ENCODE results near the gene RAP1GAP. TPM values are rescaled to one million over a fixed set of nuclear protein-coding genes. Genes with fewer than 3 reads are reported as not detected.
A peak's percentile ranks its signal among the peaks of the same experiment; 100 is the strongest.

RAP1GAP gene
- total RNA-seq, 2 donors from 2014 or later = 8.0 to 8.2 TPM

- Mint-ChIP-seq H3K27me3 (ENCODE audit: insufficient read depth) (peaks cover 11% of the 10 kb centered on the region), H3K36me3 (ENCODE audit: low read depth) (no peaks in the 10 kb centered on the region), H3K9me3 (no peaks in the 10 kb centered on the region), H3K4me3 (no peak overlapping the region), H3K4me1 (peaks cover 15% of the 10 kb centered on the region), H3K27ac (no peak overlapping the region)
- WGBS, 2 experiments (ENCODE audit: insufficient coverage in 1 of 2, insufficient read length in 1 of 2) = 58 to 86% methylated on average over 2 to 6 of the region's 7 CpGs
- Histone ChIP-seq H3K9me3 (ENCODE audit: control insufficient read depth, low read length) (no peaks in the 10 kb centered on the region), H3K4me3 (ENCODE audit: low read length) (no peak overlapping the region), H3K27ac (ENCODE audit: low read depth, low read length) (no peak overlapping the region), H3K4me1 (ENCODE audit: control insufficient read depth, insufficient read depth, low read length) (peaks cover 14% of the 10 kb centered on the region), H3K9ac (ENCODE audit: extremely low read depth, low read length, poor library complexity, severe bottlenecking) (no peak overlapping the region), H3K36me3 (ENCODE audit: control insufficient read depth, insufficient read depth, low read length) (no peaks in the 10 kb centered on the region), H3K27me3 (ENCODE audit: control insufficient read depth, insufficient read depth, low read length, poor library complexity, severe bottlenecking) (no peaks in the 10 kb centered on the region)
- DNase-seq = no peak
- TF ChIP-seq CTCF (conservative IDR thresholded peaks at IDR 0.05) = no peak
Measured at GRCh38 chr1:21619375-21619947, 49.7 kb downstream of the RAP1GAP start.

- Histone ChIP-seq H3K36me3 (ENCODE audit: control insufficient read depth, insufficient read depth, low read length) (no peaks in the 10 kb centered on the region), H3K9ac (ENCODE audit: extremely low read depth, low read length, poor library complexity, severe bottlenecking) (no peak overlapping the region), H3K27me3 (ENCODE audit: control insufficient read depth, insufficient read depth, low read length, poor library complexity, severe bottlenecking) (no peaks in the 10 kb centered on the region), H3K4me3 (ENCODE audit: low read length) (no peak overlapping the region), H3K4me1 (ENCODE audit: control insufficient read depth, insufficient read depth, low read length) (peaks cover 14% of the 10 kb centered on the region), H3K27ac (ENCODE audit: low read depth, low read length) (no peak overlapping the region), H3K9me3 (ENCODE audit: control insufficient read depth, low read length) (no peaks in the 10 kb centered on the region)
- Mint-ChIP-seq H3K4me3 (no peak overlapping the region), H3K4me1 (peaks cover 15% of the 10 kb centered on the region), H3K27ac (no peak overlapping the region), H3K36me3 (ENCODE audit: low read depth) (no peaks in the 10 kb centered on the region), H3K27me3 (ENCODE audit: insufficient read depth) (peaks cover 11% of the 10 kb centered on the region), H3K9me3 (no peaks in the 10 kb centered on the region)
- peak; percentile 19 for TF ChIP-seq CTCF (conservative IDR thresholded peaks at IDR 0.05)
- WGBS, 2 experiments (ENCODE audit: insufficient coverage in 1 of 2, insufficient read length in 1 of 2) = 29 to 47% methylated on average over 7 to 22 of the region's 22 CpGs
- DNase-seq = peak; percentile 72
Measured at GRCh38 chr1:21618561-21619374, 50.4 kb downstream of the RAP1GAP start.

GRCh38 chr1:21618059-21618458 lies 51.1 kb downstream of the RAP1GAP start:
- H3K36me3 ChIP-seq (ENCODE audit: control insufficient read depth, insufficient read depth, low read length) = no peaks in the 10 kb centered on the region
- Mint-ChIP-seq H3K36me3 (ENCODE audit: low read depth) (no peaks in the 10 kb centered on the region), H3K4me1 (peaks cover 15% of the 10 kb centered on the region), H3K27ac (no peak overlapping the region), H3K9me3 (no peaks in the 10 kb centered on the region), H3K4me3 (no peak overlapping the region), H3K27me3 (ENCODE audit: insufficient read depth) (peaks cover 11% of the 10 kb centered on the region)
- H3K9ac ChIP-seq (ENCODE audit: extremely low read depth, low read length, poor library complexity, severe bottlenecking) = no peak overlapping the region
- H3K27me3 ChIP-seq (ENCODE audit: control insufficient read depth, insufficient read depth, low read length, poor library complexity, severe bottlenecking) = no peaks in the 10 kb centered on the region
- H3K9me3 ChIP-seq (ENCODE audit: control insufficient read depth, low read length) = no peaks in the 10 kb centered on the region
- no peak overlapping the region for H3K27ac ChIP-seq (ENCODE audit: low read depth, low read length)
- H3K4me1 ChIP-seq (ENCODE audit: control insufficient read depth, insufficient read depth, low read length) = peaks cover 14% of the 10 kb centered on the region
- DNase-seq = no peak
- H3K4me3 ChIP-seq (ENCODE audit: low read length) = no peak overlapping the region
- WGBS, 2 experiments (ENCODE audit: insufficient coverage in 1 of 2, insufficient read length in 1 of 2) = 89 to 94% methylated on average over 6 to 7 of the region's 7 CpGs
- no peak for TF ChIP-seq CTCF (conservative IDR thresholded peaks at IDR 0.05)
